HCEC 1CT (cell line): ENCODE data around the gene RABEP1.
A peak's percentile ranks its signal among the peaks of the same experiment; 100 is the strongest.

Source experiments
- DNase-seq: peaks from one replicate; pipeline ENCODE4 v3.0.0-alpha.2; 2017

Gene RABEP1

DNA sequence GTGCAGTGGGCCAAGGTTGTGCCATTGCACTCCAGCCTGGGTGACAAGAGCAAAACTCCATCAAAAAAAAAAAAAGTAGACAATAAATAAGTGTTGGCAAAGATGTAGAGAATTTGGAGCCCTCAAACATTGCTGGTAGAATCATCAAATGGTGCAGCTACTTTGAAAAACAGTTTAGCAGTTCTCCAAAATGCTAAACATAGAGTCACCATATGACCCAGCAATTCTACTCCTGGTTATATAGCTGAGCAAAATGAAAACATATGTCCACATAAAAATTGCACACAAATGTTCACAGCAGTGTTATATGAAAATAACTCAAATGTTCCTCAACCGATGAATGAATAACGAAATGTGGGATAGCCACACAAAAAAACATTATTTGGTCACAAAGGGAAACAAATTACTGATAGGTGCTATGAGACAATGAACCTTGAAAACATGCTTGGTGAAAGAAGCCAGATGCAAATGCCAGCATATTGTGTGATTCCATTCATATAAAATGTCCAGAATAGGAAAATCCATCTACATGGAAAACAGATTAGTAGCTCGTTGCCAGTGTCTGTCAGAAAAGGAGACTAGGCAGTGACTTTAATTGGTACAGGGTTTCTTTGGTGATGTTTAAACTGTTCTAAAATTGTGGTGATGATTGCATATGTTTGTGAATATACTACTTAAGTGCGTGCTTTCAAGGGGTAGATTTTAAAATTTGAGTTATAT, 12.7 kb upstream of the RABEP1 start:
- no peak for DNase-seq

DNA sequence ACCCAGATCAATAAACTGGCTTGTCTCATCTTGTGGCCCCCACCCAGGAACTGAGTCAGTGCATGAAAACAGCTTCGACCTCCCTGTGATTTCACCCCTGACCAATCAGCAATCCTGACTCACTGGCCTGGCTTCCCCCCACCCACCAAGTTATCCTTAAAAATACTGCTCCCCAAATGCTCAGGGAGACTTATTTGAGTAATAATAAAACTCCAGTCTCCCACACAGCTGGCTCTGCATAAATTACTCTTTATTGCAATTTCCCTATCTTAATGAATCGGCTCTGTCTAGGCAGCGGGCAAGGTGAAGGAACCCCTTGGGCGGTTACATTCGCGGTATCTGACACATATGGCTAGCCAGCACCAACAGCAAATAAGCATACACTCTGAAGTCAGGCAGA, 9.8 kb upstream of the RABEP1 start:
- DNase-seq = no peak

DNA sequence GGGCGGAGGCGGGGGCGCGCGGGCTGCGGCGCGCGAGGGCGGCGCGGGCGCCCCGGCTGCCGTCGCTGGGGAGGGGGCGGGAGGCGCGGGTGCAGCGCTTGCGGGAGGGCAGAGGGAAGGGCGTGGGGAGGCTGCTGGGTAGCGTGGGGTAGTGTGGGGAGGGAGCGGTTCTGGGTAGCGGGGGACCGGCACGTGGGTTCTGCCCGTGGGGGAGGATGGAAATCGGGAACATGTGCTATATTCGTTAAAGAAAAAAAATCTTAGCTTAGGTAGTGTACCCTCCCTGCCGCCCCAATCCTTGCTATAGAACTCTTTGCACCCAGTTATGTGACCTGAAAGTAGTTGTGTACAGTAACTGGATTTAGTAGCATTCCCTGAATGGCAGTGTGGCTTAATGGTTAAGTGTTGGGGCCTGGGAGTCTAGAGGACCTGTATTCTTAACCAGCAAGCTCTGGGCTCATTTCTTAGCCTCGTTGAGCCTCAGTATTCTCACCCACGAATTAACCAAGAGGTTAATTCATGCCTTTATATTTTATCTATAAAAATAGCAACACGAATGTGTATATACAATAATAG, 646 bp downstream of the RABEP1 start:
- peak; percentile 17 for DNase-seq

DNA sequence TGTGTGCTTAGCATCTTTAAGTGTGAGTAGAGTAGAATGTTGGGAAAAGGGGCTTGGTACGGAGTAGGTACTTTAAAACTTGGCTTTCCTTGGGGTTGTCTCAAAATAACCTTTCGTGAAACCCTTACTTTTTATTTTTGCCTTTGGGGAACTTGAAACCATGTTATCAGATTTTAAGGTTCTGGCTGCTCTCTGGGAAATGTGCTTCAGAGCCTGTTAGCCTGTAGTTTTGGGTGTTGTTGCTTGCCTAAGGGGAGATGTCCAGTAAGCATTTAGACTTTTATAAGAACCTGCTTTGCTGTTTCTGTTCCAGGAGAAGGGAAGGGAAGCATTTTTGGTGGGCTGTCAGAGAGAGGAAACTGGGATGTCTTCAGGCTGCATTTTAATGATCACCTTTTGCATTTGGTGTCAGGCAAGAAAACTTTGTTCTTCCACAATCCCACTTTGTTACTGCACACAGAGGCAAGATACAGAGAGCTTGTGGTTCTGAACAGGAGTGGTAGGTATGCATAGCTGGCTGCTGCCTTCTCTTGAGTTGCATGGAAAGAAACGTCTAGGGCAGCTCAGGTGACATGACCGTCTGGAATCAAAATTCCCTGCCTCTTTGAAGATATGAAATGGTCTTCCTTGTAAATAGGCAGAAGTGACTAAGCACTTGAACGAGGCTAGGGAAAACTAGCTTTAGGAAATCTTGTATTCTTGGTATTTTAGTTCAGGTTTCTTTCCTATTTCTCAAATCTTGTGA, 1.7 kb downstream of the RABEP1 start:
- DNase-seq = no peak

DNA sequence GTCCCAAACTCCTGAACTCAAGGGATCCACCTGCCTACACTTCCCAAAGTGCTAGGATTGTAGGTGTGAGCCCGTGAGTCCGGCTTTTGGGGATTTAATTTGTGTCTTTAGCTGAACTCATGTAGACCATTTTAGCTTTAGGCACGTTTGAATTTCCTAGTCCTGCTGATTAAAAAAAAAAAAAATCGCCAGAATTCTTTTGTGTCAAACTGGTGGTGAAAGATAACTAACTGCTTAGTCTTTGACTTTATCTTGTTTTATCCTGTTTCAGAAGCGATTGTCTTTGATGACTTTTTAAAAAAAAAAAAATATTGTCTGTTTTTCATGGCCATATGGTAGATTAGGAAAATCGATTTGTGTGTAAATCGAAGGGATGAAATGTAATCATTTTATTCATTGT, 2.6 kb downstream of the RABEP1 start:
- no peak for DNase-seq

DNA sequence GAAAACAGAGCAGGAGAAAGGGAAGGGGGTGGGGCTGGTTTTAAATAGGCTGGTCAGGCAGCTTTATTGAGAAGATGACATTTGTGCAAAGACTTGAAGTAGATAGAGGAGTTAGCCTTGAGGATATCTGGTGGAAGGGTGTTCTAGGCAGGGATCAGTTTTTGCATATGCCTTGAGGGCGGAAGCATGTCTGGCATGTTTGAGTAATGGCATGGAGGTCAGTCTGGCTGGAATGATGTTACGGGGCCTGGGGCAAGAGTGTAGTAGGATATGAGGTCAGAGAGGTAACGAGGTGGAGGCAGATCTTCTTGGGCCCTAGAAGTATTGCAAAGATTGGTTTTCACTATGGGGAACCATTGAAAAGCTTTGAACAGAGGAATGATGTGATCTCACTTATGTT, 4.8 kb downstream of the RABEP1 start:
- DNase-seq = no peak

DNA sequence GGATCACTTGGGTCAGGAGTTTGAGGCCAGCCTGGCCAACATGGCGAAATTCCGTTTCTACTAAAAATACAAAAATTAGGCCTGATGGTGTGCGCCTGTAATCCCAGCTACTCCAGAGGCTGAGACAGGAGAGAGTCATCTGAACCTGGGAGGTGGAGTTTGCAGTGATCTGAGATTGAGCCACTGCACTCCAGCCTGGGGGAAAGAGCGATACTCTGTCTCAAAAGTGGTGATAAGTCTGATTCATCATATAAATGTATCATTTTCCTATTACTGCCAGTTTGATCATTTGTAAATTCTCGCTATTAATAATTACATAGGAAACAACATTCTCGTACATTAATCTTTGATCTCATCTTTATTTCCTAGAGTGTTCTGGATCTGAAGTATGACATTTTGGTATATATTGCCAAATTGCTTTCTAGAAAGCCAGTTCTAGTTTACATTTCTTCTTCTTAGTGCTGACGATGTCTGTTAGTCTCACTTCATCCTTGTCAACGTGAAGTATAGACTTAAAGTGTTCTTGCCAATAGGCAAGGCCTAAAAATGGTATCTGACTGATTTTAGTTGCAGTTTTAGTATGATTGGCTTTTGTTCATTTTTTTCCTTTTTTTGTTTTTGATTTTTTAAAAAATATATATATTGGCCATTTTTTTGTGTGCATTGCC, 9.7 kb downstream of the RABEP1 start:
- DNase-seq = no peak

DNA sequence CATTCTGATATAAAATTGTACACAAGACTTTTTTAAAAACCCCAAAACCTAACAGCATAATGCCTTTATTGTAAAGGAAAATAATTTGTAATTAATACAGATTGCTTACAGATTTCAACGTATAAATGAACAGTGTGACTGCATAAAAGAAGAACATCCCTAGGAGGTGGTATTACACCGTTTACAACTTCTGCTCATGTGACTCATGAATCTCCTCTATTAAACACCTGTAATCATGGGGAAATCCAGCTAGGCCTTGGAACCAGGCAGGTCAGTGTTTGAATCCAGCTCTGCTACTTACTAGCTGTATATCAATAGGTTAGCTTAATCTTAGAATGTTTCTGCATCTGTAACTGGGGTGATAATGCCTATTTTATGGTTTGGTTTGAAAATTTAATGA, 15.2 kb downstream of the RABEP1 start:
- no peak for DNase-seq

DNA sequence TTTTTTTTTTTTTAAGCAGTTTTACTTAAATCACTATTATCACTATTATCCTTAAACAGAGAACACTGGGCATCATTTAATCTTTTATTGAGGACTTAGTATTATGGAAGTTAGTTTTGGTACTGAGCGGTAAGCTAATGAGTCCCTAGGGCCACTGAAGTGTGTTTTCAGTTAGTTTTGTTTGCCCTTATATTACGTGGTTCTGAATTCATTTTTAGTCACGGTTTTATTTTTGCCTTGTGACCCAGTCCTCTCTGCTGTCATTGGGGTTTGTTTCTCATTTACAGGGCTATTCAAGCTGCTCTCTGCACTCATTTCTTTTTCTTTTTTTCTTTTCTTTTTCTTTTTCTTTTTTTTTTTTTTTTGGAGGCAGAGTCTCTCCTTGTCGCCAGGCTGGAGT, 17.3 kb downstream of the RABEP1 start:
- DNase-seq = no peak

DNA sequence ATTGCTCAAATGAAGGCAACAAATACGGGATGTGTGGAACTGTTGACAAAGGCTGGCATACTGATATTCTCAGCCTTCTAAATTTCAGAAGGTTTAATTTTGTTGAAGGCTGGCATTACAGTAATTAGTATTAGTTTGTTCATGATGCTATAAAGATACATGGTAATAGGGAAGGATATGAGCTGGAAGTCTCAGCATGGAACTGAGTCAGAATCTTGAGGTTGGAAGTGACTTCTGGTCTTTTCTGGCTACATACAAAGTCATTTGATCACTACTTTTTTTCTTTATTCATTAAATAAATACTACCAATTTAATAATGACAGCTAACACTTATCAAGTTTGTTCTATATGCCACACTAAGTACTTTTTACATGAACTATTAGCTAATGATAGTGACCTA, 22.6 kb downstream of the RABEP1 start:
- DNase-seq = no peak

DNA sequence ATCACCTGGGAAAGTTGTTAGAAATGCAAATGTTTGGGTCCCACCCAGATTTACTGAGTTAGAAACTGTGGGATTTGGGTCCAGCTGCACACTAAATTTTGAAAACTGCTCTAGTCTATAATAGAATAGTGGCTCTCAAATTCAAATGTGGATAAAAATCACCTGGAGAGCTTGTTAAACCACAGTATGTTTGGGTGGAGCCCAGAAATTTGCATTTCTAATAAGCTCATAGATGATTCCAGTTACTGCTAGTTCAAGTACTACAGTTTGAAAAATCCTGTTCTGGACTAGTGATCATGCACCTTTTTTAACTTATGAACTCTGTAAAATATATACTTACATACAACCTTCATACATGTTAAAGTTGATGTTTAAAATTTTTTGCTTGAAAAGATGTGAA, 27.8 kb downstream of the RABEP1 start:
- no peak for DNase-seq

DNA sequence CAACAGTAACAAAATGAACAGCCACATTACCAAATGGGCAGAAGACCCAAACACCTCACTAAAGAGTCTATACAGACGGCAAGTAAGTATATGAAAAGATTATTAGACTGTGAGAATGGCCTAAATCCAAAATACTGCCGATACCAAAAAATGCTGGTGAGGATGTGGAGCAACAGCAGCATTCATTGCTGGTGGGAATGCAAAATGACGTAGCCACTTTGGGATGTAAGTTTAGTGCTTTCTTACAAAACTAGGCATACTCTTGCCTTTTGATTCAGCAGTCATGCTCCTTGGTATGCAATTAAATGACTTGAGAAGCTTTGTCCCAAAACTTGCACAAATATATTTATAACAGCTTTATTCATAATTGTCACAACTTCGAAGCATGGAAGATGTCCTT, 43.8 kb downstream of the RABEP1 start:
- no peak for DNase-seq

DNA sequence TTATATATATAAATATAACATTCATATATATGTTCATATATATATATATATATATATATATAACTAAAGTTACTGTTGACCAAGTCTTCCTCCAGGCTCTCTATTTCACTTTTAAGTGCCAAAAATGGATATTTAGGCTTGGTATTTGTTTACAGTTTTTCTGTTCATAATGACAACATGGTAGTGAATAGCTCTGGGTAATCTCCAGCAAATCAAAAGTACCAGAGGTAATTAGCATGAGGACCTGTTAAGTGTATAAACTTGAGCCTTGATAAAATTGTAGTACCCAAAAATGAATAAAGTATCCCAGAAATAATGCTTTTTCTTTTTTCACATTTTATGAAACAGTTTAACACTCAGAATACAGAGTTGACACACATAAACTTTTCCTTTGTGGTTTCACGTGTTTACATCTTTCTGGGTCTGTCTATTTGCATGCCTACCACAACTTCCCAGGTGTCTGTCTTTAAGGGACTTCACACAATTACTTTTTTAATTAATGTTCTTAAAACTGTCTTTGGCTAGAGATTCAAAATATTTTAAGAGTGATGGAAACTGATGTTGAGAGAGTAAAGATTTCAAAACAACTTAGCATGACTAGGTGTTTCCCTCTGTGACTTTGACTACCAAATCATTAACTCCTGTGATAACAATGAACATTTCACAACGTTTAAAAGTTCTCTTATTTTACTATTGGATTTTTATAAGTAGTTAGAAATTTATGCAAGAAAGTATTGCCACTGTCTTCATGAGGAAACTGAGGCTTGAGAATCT, 47.9 kb downstream of the RABEP1 start:
- no peak for DNase-seq

DNA sequence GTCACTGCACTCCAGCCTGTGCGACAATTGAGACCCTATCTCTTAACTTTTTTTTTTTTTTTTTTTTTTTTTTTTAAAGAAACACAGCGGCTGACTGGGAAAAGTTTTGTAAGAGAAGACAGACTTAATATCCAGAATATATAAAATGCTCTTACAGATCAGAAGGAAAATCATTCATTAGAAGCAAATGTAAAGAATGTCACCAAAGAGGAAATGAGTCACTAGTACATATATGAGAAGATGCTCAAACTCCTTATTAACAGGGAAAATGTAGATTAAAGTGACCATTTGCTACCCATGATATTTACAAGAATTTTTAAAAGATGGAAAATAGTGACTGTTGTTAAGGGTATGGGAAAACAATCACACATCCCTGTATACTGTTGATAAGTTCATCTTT, 48.9 kb downstream of the RABEP1 start:
- DNase-seq = no peak

DNA sequence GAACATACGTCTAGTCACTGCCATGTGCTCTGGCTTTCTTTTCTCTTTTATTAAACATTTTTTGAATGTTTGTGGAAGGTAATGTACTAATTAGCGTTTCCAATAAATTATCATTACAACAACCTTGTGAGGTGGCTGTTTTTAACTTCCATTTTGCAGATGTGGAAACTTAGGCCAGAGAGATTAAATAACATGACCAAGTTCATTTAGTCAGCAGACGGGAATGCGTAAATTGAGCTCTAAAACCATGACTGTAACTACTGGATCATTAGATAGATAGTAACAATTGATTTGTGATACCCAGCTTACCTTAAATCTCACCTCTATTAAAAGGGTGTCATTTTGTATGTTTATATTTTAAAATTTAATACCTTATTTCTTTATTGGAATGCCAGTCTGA, 49.4 kb downstream of the RABEP1 start:
- DNase-seq = peak; percentile 35

DNA sequence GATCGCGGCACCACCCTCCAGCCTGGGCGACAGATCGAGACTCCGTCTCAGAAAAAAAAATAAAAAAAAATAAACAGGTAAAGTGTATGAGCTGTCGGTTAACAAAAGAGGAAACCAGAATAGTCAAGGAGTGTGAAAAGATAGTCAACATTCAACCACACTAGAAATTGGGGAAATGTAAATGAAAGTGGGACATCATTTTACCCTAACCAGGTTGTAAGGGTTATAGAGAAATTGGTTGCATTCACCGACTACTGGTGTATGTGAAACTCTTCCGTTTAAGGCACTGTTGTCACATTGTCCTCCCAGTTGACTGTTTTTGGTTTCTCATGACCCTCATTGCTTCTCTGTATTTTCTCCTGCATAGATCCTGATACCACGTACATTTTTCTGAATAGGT, 62.8 kb downstream of the RABEP1 start:
- DNase-seq = no peak

DNA sequence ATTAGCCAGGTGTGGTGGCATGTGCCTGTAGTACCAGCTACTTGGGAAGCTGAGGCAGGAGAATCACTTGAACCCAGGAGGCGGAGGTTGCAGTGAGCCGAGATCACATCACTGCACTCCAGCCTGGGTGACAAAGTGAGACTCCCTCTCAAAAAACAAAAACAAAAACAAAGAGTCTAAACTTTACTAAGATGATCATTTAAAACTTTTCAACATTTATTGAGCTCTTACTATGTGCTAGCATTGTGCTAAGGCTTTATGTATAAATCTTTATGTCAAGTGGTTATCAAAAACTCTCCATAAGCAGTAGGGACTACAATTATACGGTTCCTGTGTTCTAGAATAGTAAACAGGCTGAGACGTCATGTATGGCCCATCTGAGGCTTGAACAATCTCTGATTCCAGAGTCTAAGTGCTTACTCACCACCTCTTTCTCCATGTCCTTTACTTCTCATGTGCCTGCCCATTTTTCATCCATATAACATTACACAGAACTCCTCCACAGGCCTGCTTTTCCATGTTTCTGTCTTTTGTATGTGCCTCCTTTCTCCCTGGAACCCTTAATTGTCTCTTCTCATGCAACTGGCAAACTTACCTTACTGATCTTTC, 70.7 kb downstream of the RABEP1 start:
- DNase-seq = no peak

DNA sequence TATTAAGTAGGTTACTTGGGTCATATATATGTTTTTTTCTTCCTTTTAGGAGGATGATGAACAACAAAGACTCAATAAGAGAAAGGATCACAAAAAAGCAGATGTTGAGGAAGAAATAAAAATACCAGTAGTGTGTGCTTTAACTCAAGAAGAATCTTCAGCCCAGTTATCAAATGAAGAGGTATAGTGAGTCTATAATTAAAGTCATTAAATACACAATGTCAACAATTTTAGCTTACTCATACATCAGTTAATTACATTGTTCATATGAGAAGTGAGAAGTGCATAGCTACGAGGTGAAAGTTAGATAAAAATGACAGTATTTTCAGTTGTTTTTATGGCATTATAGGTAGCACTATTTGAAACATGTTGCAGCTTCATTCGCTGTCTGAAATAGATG, 72.2 kb downstream of the RABEP1 start:
- no peak for DNase-seq

DNA sequence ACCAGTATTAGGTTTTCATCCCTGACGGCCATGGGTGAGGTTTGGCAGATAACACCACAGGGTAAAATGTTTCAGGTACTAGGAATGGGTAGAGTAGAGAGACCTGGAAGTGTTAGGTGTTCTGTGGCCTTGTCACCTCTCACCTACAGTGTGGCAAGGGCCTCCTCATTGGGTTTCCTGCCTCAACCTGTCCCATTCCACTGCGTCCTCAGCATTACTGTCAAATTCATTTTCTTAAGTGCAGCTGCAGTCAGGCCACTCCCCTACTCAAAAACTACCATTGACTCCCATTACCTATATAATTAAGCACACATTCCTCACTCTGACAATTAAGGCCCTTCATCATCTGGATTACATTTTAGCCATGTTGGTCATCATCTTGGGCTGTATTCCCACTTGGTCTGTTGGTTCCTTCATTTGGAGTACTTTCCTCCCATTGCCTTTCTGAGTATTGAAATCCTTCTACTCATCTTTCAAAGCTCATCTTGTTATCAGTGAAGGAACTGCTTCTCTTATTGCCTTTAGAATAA, 72.9 kb downstream of the RABEP1 start:
- DNase-seq = no peak

DNA sequence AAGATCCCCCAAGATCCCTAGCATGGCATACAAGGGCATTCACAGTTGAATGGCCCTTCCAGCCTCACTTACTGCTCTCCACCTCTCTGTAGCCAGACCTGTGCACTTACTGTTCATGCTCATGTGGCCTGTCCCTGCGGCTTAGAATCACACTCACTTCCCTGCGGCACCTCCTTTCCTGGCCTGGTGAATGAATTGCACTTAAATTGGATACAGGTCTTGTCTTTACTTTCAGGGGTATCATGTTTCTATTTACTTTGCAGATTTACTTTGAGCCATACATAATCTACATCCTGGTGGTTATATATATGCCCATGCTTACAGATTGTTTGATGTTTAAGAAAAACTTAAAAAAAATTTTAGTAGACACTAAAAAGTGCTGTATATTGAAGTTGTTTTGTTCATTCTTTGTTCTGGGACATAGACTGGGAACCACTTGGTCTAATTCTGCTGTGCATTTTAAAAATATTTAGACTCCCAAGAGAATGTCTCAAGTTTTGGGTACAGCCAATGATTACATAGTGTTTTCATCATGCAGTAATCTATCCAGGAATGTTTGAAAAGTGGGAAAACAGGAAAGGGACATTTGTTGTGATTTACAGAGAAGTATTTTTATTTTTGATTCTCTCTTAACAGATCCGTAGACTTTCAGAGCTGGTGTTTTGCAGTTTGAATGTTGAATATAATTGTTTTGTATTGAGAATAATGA, 73.5 kb downstream of the RABEP1 start:
- DNase-seq = no peak

DNA sequence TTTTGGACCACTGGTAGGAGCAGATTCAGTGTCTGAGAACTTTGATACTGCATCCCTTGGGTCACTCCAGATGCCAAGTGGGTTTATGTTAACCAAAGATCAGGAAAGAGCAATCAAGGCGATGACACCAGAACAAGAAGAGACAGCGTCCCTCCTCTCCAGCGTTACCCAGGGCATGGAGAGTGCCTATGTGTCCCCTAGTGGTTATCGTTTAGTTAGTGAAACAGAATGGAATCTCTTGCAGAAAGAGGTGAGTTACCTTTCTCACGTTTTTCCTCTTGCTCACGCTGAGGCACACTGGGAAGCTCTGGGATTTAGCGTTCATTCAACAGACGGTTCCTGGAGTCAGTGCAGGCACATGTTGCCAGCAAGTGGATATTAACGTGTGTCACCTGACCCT, 79.3 kb downstream of the RABEP1 start:
- no peak for DNase-seq
